ENCODE measurements around the gene SSH3. TPM values are rescaled to one million over a fixed set of nuclear protein-coding genes. Genes with fewer than 3 reads are reported as not detected.

Gene SSH3
- total RNA-seq, 1 experiment from 2014 or later, result 57.8 TPM

DNA sequence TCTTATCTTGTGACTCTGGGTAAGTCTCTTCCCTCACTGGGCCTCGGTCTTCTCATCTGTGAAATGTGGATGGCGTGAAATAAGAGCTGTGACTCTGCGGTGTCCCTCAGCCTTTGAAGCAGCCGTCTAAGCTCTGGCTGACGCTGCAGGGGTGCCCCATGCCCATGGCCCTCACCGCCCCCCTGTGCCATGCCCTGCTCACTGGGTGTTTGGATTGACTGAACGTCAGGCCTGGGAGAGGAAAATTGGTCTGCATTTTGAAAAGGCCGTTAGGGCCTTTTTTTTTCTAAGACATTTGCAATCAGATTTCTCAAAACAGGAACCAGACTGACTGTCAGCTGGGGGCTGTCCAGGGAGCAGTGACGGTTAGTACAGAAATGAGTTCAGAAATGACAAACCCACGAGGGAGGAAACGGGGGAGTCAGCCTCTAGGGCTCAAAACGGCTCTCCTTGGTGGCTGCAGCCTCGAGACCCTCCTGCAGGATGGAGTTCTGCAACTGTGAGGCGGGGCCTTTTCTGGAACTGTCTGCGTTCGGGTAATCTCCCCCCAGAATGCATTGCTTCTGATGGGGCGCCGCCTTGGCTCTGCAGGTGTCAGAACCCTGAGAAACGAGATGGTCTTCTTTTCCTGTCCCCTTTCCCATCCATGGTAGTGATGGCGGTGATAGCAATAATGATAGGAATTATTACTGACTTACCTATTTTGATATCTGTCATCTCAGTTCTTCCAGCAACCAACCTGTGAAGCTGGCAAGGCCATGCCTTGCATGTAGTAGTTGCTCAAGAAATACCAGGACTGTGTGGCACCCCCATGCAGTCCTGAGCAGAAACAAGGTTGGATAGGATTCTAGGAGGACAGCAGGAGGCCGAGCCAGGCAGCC, 35.0 kb upstream of the SSH3 start:
- H4K20me1 ChIP-seq (ENCODE audit: insufficient read depth), result no peaks in the 10 kb centered on the region
- intact Hi-C loops (cut with micrococcal nuclease), result no loop called here
- POLR2A ChIA-PET, result no interaction called here

More for the DNA sequence above, 35.0 kb upstream of the SSH3 start:
- DNase-seq (ENCODE audit: low read depth, low spot score) (no peak), ATAC-seq (no peak)
- Histone ChIP-seq H3K27me3 (ENCODE audit: insufficient read depth, low read length) (no peaks in the 10 kb centered on the region), H3K27ac (ENCODE audit: low read depth, low read length) (peak overlapping the region; percentile 84; the same call in 1 of the 2 replicates), H3K9ac (ENCODE audit: low read length) (no peak overlapping the region), H3K4me1 (ENCODE audit: control insufficient read depth in 1 of 2, insufficient read depth in 2 of 2, low read length in 2 of 2) (peaks cover 8 to 19% of the 10 kb centered on the region in 2 experiments; a peak in 3 of 4 replicates), H3K36me3 (ENCODE audit: control insufficient read depth in 1 of 2, insufficient read depth in 2 of 2, low read length in 2 of 2) (peaks cover 2 to 15% of the 10 kb centered on the region in 2 experiments; a peak in 1 of 4 replicates), H3K4me3 (replicated peaks in 1 of 2; ENCODE audit: low read depth in 1 of 2, low read length in 2 of 2) (peak overlapping the region; percentile 71 to 98), H3K9me3 (ENCODE audit: control insufficient read depth in 1 of 2, insufficient read depth in 1 of 2, low read depth in 1 of 2, low read length in 2 of 2) (no peaks in the 10 kb centered on the region), H2AFZ (ENCODE audit: low read depth, low read length, poor library complexity, severe bottlenecking) (no peak overlapping the region), H3K79me2 (ENCODE audit: insufficient read depth, low read length) (peaks cover 68% of the 10 kb centered on the region), H3K9me2 (ENCODE audit: insufficient read depth) (no peaks in the 10 kb centered on the region), H3K4me2 (ENCODE audit: low read length) (peak overlapping the region; percentile 96)
- ChIA-PET CTCF (interaction anchor here (1.0 to 1.1 kb wide), 2 partner anchors 49 to 121 kb away, joined by 3 to 7 read pairs; no protein-coding TSS in a partner anchor), RAD21 (ENCODE audit: low non-redundant PET in 1 of 2, low total read pairs in 2 of 2, uncharacterized antibody in 2 of 2, unreplicated experiment in 2 of 2) (no interaction called here)
- no peak for TF ChIP-seq CBX3 (IDR thresholded peaks at IDR 0.05; ENCODE audit: low read depth)
- TF ChIP-seq, protein P1, sequence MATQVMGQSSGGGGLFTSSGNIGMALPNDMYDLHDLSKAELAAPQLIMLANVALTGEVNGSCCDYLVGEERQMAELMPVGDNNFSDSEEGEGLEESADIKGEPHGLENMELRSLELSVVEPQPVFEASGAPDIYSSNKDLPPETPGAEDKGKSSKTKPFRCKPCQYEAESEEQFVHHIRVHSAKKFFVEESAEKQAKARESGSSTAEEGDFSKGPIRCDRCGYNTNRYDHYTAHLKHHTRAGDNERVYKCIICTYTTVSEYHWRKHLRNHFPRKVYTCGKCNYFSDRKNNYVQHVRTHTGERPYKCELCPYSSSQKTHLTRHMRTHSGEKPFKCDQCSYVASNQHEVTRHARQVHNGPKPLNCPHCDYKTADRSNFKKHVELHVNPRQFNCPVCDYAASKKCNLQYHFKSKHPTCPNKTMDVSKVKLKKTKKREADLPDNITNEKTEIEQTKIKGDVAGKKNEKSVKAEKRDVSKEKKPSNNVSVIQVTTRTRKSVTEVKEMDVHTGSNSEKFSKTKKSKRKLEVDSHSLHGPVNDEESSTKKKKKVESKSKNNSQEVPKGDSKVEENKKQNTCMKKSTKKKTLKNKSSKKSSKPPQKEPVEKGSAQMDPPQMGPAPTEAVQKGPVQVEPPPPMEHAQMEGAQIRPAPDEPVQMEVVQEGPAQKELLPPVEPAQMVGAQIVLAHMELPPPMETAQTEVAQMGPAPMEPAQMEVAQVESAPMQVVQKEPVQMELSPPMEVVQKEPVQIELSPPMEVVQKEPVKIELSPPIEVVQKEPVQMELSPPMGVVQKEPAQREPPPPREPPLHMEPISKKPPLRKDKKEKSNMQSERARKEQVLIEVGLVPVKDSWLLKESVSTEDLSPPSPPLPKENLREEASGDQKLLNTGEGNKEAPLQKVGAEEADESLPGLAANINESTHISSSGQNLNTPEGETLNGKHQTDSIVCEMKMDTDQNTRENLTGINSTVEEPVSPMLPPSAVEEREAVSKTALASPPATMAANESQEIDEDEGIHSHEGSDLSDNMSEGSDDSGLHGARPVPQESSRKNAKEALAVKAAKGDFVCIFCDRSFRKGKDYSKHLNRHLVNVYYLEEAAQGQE (IDR thresholded peaks at IDR 0.05; ENCODE audit: low read depth), result no peak
- TF ChIP-seq SIN3A (IDR thresholded peaks at IDR 0.05; ENCODE audit: low read depth), result no peak
- TF ChIP-seq POLR2A (IDR thresholded peaks at IDR 0.05; ENCODE audit: borderline replicate concordance, extremely low read depth, insufficient read depth, insufficient read length), result no peak
- TSS peak; percentile 35 for BruUV-seq (replicated peaks)

Data from HCT116 (cell line).